ENCODE data around the gene ZNF622. TPM values are rescaled to one million over a fixed set of nuclear protein-coding genes. Genes with fewer than 3 reads are reported as not detected.

Gene ZNF622
- total and polyA plus RNA-seq, 10 of the 15 experiments (the other 5 are each of a cell fraction or from before 2014, with no cell fraction given) = 9.0 to 60.3 (median 31.0) TPM

GRCh38 chr5:16464231-16464630 lies 1.4 kb downstream of the ZNF622 start:
- TF ChIP-seq MXI1 (IDR thresholded peaks at IDR 0.05; ENCODE audit: low read depth, low read length) = no peak
- BruUV-seq (replicated peaks) = no TSS peak
- Histone ChIP-seq H2AFZ (ENCODE audit: control insufficient read depth, low read depth, low read length) (no peak overlapping the region), H3K4me3 (peak overlapping the region; percentile 95), H3K27me3 (replicated peaks in 1 of 2; ENCODE audit: control insufficient read depth in 2 of 2, insufficient read depth in 2 of 2, low read length in 1 of 2) (no peaks in the 10 kb centered on the region), H4K20me1 (ENCODE audit: control insufficient read depth, insufficient read depth) (no peaks in the 10 kb centered on the region; the same call in 1 of the 2 replicates), H3K9ac (ENCODE audit: control insufficient read depth, insufficient read depth, low read length) (peak overlapping the region; percentile 85), H3K27ac (ENCODE audit: control insufficient read depth, insufficient read depth) (peak overlapping the region; percentile 94; the same call in 1 of the 2 replicates), H3K9me3 (replicated peaks; ENCODE audit: control insufficient read depth, insufficient read depth, low read length) (no peaks in the 10 kb centered on the region; the same call in 2 of the 3 replicates), H3K79me2 (ENCODE audit: control insufficient read depth, insufficient read depth, low read length) (peaks cover 68% of the 10 kb centered on the region), H3K36me3 (ENCODE audit: control insufficient read depth in 2 of 2, insufficient read depth in 2 of 2, low read length in 1 of 2) (peaks cover 1 to 32% of the 10 kb centered on the region in 2 experiments), H3K4me2 (ENCODE audit: control insufficient read depth, insufficient read depth) (peak overlapping the region; percentile 95), H3K4me1 (ENCODE audit: control insufficient read depth, insufficient read depth, low read length) (peaks cover 24% of the 10 kb centered on the region)
- ChIA-PET SMC1A (ENCODE audit: uncharacterized antibody, unreplicated experiment) (interaction anchor here (1.1 kb wide), 1 partner anchor 87 kb away, joined by 4 read pairs; no protein-coding TSS in a partner anchor), CTCF (interaction anchor here (1.2 to 6.0 kb wide), 3 partner anchors 9 to 304 kb away, joined by 3 to 48 read pairs (median 3); no protein-coding TSS in a partner anchor), POLR2A (no interaction called here), RAD21 (ENCODE audit: unreplicated experiment) (no interaction called here)
- DNase-seq (ENCODE audit: low read depth, low spot score) (no peak), FAIRE-seq (no peak), ATAC-seq (no peak)
- WGBS (ENCODE audit: insufficient coverage, insufficient replicate concordance, low lambda C conversion rate, missing lambda C conversion rate) = 100% methylated on average over 1 of the region's 1 CpG
- in situ Hi-C loops (cut with MboI) = loop anchor here (25.0 kb wide), 1 partner anchor 1752 kb away; no protein-coding TSS in a partner anchor
- intact Hi-C loops (cut with micrococcal nuclease; ENCODE audit: unreplicated experiment) = no loop called here

DNA sequence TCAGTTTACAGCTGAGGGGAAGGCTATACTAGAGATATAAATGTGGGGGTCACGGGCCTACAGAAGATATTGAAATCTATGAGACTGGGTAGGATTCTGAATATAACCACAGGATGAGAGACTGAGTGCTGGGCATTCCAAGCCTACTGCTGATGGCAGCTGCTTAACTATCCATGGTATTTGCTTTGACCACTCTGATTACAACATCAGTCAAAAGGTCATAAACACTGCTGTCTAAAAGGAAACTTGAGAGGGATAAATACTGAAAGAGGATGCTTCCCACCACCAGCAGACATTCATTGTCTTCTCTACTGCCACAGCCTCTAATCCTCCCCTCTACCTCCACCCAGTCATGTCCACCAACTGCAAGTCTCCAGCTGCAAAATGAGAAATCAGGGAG lies 3.8 kb downstream of the ZNF622 start:
- peaks cover 48% of the 10 kb centered on the region for H3K79me2 ChIP-seq (ENCODE audit: control insufficient read depth, insufficient read depth, low read length)
- ChIA-PET CTCF (interaction anchor here (1.4 to 1.6 kb wide), 2 partner anchors 17 to 301 kb away, joined by 3 read pairs; no protein-coding TSS in a partner anchor), RAD21 (ENCODE audit: unreplicated experiment) (no interaction called here), SMC1A (ENCODE audit: uncharacterized antibody, unreplicated experiment) (no interaction called here), POLR2A (no interaction called here)
- ATAC-seq (no peak), DNase-seq (ENCODE audit: low read depth, low spot score) (no peak), FAIRE-seq (no peak)
- H3K4me2 ChIP-seq (ENCODE audit: control insufficient read depth, insufficient read depth) = 0 out of 2 replicates have a peak overlapping the region, but pooled peaks have one; percentile 30
- peaks cover 16% of the 10 kb centered on the region for H3K4me1 ChIP-seq (ENCODE audit: control insufficient read depth, insufficient read depth, low read length)
- intact Hi-C loops (cut with micrococcal nuclease; ENCODE audit: unreplicated experiment) (no loop called here), in situ Hi-C loops (cut with MboI) (loop anchor here (25.0 kb wide), 1 partner anchor 1749 kb away; no protein-coding TSS in a partner anchor)
- H3K27ac ChIP-seq (ENCODE audit: control insufficient read depth, insufficient read depth) = no peak overlapping the region
- H2AFZ ChIP-seq (ENCODE audit: control insufficient read depth, low read depth, low read length) = no peak overlapping the region
- H3K9ac ChIP-seq (ENCODE audit: control insufficient read depth, insufficient read depth, low read length) = no peak overlapping the region
- BruUV-seq (replicated peaks) = no TSS peak
- H3K27me3 ChIP-seq (replicated peaks in 1 of 2; ENCODE audit: control insufficient read depth in 2 of 2, insufficient read depth in 2 of 2, low read length in 1 of 2) = no peaks in the 10 kb centered on the region
- peaks cover 4 to 40% of the 10 kb centered on the region in 2 experiments for H3K36me3 ChIP-seq (ENCODE audit: control insufficient read depth in 2 of 2, insufficient read depth in 2 of 2, low read length in 1 of 2)
- H3K4me3 ChIP-seq = 0 out of 2 replicates have a peak overlapping the region, but pooled peaks have one; percentile 7
- H3K9me3 ChIP-seq (replicated peaks; ENCODE audit: control insufficient read depth, insufficient read depth, low read length) = no peaks in the 10 kb centered on the region; the same call in 2 of the 3 replicates
- 100% methylated on average over 1 of the region's 1 CpG for WGBS (ENCODE audit: insufficient coverage, insufficient replicate concordance, low lambda C conversion rate, missing lambda C conversion rate)
- no peaks in the 10 kb centered on the region; the same call in 1 of the 2 replicates for H4K20me1 ChIP-seq (ENCODE audit: control insufficient read depth, insufficient read depth)
- TF ChIP-seq HDGF (IDR thresholded peaks at IDR 0.05) (no peak), SMAD1 (IDR thresholded peaks at IDR 0.05; ENCODE audit: low read depth, partially characterized antibody) (no peak), JUNB (IDR thresholded peaks at IDR 0.05) (no peak), SREBF2 (IDR thresholded peaks at IDR 0.05; ENCODE audit: low read length) (no peak), MXI1 (IDR thresholded peaks at IDR 0.05; ENCODE audit: low read depth, low read length) (no peak), ZNF24 (IDR thresholded peaks at IDR 0.05) (no peak)
- TF ChIP-seq, protein P1, sequence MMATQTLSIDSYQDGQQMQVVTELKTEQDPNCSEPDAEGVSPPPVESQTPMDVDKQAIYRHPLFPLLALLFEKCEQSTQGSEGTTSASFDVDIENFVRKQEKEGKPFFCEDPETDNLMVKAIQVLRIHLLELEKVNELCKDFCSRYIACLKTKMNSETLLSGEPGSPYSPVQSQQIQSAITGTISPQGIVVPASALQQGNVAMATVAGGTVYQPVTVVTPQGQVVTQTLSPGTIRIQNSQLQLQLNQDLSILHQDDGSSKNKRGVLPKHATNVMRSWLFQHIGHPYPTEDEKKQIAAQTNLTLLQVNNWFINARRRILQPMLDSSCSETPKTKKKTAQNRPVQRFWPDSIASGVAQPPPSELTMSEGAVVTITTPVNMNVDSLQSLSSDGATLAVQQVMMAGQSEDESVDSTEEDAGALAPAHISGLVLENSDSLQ (IDR thresholded peaks at IDR 0.05) = no peak
- TF ChIP-seq, protein P2, sequence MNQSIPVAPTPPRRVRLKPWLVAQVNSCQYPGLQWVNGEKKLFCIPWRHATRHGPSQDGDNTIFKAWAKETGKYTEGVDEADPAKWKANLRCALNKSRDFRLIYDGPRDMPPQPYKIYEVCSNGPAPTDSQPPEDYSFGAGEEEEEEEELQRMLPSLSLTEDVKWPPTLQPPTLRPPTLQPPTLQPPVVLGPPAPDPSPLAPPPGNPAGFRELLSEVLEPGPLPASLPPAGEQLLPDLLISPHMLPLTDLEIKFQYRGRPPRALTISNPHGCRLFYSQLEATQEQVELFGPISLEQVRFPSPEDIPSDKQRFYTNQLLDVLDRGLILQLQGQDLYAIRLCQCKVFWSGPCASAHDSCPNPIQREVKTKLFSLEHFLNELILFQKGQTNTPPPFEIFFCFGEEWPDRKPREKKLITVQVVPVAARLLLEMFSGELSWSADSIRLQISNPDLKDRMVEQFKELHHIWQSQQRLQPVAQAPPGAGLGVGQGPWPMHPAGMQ (IDR thresholded peaks at IDR 0.05; ENCODE audit: borderline replicate concordance) = no peak
- TF ChIP-seq, protein P3, sequence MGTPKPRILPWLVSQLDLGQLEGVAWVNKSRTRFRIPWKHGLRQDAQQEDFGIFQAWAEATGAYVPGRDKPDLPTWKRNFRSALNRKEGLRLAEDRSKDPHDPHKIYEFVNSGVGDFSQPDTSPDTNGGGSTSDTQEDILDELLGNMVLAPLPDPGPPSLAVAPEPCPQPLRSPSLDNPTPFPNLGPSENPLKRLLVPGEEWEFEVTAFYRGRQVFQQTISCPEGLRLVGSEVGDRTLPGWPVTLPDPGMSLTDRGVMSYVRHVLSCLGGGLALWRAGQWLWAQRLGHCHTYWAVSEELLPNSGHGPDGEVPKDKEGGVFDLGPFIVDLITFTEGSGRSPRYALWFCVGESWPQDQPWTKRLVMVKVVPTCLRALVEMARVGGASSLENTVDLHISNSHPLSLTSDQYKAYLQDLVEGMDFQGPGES (IDR thresholded peaks at IDR 0.05) = no peak
- TF ChIP-seq, protein P4, sequence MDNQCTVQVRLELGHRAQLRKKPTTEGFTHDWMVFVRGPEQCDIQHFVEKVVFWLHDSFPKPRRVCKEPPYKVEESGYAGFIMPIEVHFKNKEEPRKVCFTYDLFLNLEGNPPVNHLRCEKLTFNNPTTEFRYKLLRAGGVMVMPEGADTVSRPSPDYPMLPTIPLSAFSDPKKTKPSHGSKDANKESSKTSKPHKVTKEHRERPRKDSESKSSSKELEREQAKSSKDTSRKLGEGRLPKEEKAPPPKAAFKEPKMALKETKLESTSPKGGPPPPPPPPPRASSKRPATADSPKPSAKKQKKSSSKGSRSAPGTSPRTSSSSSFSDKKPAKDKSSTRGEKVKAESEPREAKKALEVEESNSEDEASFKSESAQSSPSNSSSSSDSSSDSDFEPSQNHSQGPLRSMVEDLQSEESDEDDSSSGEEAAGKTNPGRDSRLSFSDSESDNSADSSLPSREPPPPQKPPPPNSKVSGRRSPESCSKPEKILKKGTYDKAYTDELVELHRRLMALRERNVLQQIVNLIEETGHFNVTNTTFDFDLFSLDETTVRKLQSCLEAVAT (IDR thresholded peaks at IDR 0.05) = no peak

All from GM12878 (cell line).